Inferior parietal cortex (tissue), 1 donor: ENCODE data around the gene IMPDH2.
"Not testable (repeated sequence)": the region's sequence is repeated elsewhere in the genome, so short reads cannot be mapped to it uniquely, and the experiment has no call there.

ENCODE experiments used
- DNase-seq: peaks from one replicate; pipeline ENCODE4 v3.0.0-alpha.2; 2016; ENCODE audit errors: extremely low spot score

Gene IMPDH2

GRCh38 chr3:49021813-49022687 lies 7.1 kb downstream of the IMPDH2 start, which contains the start of gene NDUFAF3:
NDUFAF3 (plus strand) TSS chr3:49022121; CDS start chr3:49022145, 24 bp downstream.
- DNase-seq: peak; percentile 86

- peak; percentile 98 for DNase-seq
Observed at GRCh38 chr3:49021213-49021812, 7.9 kb downstream of the IMPDH2 start.

GRCh38 chr3:49020330-49021212 lies 8.6 kb downstream of the IMPDH2 start:
- DNase-seq: no peak

DNA sequence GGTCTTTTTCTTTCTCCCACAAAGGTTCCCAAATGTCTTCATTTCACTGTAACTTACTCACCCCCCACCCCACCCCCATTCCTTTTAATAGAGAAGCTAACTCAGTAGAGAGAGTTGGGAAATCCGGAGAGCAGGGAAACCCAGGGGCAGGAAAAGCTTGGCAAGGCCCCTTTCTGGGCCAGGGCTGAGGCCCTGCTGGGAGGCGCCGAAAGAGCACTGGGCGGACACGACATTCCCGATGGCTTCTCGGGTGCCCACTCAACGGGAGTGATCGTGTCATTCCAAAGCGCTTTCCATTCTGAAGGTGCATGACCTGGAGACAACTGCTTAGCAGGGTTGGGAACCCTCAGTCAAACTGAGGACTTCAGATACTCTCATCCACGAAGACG lies 9.3 kb downstream of the IMPDH2 start:
- DNase-seq: no peak

DNA sequence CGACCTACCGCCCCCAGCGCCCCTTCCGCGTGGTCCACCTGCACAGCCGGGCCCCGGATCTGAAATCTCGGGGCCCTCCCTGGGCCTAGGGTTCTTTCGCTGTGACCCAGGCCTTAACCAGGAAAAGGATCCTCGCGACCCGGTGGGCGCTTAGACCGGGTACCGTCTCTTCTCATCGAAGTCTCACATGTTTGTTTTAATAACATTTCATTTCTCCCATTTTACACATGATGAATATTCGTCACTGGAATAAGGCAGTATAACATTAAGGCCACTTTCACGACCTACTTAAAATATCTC lies 10.5 kb downstream of the IMPDH2 start:
- no peak for DNase-seq

- peak; percentile 89 for DNase-seq
Observed at GRCh38 chr3:49017971-49018706, 11.1 kb downstream of the IMPDH2 start, which contains the start of gene DALRD3. DALRD3 (minus strand) TSS chr3:49018580; CDS start chr3:49018564, 16 bp downstream.

DNA sequence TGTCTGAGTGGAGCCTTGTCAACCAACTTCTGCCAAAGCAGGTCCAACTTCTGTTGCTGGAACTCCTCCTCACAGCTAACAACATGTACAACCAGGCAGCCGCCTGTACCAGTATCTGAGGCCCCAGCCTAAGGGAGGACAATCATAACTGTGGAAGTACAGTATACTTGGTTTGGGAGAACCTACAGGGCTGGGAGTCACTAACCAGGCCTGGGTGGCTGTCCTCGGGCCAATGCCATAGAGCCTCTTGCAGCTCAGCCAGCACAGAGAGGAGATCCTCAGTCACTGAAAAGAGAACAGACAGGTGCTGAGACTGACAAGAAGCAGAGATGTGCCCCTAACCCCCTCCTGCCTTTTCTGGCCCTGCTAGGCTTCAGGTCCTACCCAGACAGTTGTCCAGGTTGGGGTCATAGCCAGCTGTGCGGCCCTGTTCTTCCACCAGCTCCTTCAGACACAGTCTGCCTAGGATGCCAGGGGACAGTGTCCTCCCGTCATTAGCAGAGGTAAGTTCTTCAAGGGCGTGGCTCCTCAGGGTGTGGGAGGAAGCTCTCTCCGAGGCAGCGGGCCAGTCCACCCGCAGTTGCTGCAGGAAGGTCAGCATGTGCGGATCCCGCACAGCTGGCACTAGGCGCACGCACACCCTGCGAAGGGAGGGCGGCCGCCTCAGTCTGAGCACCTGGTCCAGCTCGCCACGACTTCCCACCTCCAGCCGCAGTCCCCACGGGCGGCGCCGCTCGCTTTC lies 11.8 kb downstream of the IMPDH2 start:
- DNase-seq: no peak

- no peak for DNase-seq
Observed at GRCh38 chr3:49016414-49017228, 12.6 kb downstream of the IMPDH2 start.

DNA sequence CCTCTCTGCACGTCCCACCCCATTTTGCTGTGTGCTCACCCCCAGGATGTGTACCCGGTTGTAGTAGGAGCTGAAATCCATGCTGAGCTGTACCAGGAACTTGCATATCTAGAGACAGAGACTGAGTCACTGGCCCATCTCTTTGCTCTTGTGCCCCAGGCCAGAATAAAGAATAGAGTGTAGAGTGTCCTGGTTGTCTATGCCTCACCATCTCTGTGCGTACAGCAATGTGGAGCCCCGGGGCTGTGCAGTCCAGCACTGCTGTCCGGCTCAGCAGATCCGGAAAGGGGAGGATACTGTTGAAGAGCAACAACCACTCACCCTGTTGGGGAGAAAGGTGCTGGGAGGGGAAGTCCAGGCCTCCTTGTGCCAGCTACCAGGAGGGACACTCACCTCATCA lies 13.4 kb downstream of the IMPDH2 start:
- no peak for DNase-seq

DNA sequence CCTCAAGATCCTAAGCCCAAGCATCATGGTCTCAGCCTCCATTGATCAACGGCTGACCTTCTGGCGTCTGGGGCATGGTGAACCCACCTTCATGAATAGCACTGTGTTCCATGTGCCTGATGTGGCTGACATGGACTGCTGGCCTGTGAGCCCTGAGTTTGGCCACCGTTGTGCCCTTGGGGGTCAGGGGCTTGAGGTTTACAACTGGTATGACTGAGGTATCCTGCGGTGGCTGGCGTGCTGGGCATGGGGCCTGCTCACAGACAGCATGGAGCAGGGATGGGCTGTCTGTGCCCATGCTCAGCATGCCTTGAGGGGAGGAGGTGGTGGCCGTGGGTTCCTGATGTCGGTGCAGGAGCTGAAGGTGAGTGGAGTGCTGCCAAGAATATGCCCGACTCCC lies 14.1 kb downstream of the IMPDH2 start:
- no peak for DNase-seq

- DNase-seq: no peak
Observed at GRCh38 chr3:49013738-49014660, 15.2 kb downstream of the IMPDH2 start.

DNA sequence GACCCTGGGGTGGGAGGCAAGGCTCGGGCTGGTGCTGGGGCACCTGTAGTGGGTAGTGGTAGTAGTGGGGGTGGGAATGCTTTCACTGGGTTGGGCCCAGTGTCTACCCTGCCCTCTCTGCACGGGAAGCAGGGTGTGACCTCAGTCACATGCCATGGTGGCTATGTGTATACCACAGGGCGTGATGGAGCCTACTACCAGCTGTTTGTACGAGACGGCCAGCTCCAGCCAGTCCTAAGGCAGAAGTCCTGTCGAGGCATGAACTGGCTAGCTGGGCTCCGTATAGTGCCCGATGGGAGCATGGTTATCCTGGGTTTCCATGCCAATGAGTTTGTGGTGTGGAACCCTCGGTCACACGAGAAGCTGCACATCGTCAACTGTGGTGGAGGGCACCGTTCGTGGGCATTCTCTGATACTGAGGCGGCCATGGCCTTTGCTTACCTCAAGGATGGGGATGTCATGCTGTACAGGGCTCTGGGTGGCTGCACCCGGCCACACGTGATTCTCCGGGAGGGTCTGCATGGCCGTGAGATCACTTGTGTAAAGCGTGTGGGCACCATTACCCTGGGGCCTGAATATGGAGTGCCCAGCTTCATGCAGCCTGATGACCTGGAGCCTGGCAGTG lies 16.0 kb downstream of the IMPDH2 start:
- no peak for DNase-seq

DNA sequence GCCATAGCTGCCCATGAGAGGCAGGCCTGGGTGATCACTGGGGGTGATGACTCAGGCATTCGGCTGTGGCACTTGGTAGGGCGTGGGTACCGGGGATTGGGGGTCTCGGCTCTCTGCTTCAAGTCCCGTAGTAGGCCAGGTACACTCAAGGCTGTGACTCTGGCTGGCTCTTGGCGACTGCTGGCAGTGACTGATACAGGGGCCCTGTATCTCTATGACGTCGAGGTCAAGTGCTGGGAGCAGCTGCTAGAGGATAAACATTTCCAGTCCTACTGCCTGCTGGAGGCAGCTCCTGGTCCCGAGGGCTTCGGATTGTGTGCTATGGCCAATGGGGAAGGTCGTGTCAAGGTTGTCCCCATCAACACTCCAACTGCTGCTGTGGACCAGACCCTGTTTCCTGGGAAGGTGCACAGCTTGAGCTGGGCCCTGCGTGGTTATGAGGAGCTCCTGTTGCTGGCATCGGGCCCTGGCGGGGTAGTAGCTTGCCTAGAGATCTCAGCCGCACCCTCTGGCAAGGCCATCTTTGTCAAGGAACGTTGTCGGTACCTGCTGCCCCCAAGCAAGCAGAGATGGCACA lies 16.7 kb downstream of the IMPDH2 start:
- DNase-seq: no peak

DNA sequence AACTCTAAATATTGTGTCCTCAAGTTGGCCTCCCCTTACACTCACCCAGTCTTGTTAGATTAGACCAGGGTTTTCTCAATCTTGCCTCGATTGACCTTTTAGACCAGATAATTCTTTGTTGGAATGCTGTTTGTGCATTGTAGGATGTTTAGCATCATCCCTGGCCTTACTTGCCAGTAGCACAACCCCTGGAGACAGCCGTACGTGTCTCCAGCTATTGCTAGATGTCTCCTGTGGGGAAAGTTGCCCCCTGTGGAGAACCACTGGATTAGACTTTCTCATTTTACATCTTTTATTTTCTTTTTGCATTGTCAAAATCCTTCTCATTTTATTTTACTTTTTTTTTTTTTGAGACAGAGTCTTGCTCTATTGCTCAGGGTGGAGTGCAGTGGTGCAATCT lies 19.8 kb downstream of the IMPDH2 start:
- DNase-seq: no peak

DNA sequence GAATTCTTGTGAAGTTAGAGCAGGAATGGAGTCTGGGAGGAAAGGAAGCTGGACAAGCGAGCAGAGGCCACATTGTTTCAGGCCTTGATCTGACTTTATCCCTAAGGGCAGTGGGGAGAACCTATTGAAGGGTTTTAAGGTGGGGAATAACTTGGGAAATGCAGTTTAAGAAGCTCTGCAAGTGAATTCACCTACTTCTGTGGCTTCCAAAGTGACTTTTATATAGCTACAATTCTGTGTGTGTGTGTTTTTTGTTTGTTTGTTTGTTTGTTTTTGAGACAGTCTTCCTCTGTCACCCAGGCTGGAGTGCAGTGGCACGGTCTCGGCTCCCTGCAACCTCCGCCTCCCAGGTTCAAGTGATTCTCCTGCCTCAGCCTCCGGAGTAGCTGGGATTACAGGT lies 20.6 kb downstream of the IMPDH2 start:
- DNase-seq: not testable (repeated sequence)

- DNase-seq: peak; percentile 53
Observed at GRCh38 chr3:49007771-49008528, 21.2 kb downstream of the IMPDH2 start.

- peak; percentile 94 for DNase-seq
Observed at GRCh38 chr3:49007068-49007770, 22.0 kb downstream of the IMPDH2 start, which contains the start of gene WDR6. WDR6 (plus strand) TSS chr3:49007391; CDS start chr3:49007432, 41 bp downstream.
